HFF-Myc (cell line): ENCODE data around the gene MYLIP.
"Not testable (repeated sequence)": the region's sequence is repeated elsewhere in the genome, so short reads cannot be mapped to it uniquely, and the experiment has no call there.

ENCODE experiments used
- DNase-seq: peaks from one replicate; pipeline ENCODE4 v3.0.0-alpha.2; 2011; ENCODE audit warnings: low read depth; ENCODE audit errors: extremely low read depth
- H3K4me3 ChIP-seq: replicated peaks from 2 replicates; pipeline ENCODE4 v1.5.1; 2011; ENCODE audit warnings: low read depth, mild to moderate bottlenecking, control low read depth, low read length
- CTCF ChIP-seq: IDR thresholded peaks from 2 replicates; pipeline ENCODE4 v1.5.1; 2012; ENCODE audit warnings: mild to moderate bottlenecking, low read depth, low read length, control low read depth; ENCODE audit errors: missing control alignments

The MYLIP gene

DNA sequence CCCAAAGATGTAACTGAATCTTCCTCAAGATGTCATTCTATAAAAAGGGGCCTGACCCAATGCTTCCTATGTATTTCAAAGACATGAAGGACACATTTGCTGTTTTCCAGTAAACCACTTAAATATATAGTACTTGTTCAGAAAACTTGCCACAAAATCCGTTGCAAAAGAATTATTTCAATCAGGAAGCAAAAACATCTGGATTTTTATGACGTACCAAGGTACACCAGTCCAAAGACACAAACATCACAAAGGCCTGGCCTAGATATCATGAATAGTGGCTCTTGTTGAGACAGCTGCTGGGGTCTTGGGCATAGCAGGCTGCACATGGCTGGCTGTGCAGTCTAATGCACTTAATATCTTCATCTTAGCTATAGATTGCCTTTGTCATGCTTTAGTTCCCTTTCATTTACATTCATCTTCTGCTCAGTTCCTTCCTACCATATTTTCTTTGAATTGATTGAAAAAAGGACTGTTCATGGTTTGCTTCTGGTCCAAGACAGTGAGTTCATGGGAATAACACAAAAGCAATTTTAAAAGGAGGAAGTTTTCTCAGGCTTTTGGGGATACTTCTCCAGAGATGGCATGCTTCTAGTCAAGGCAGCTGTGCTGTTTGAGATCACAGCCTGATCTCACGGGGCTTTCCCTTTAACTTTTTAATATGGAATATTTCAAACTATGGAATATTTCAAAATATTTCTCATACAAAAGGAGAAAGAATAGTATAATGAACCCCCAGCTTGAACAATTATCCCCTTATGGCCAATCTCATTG is 44.5 kb downstream of the MYLIP start:
- no peak for TF ChIP-seq CTCF
- H3K4me3 ChIP-seq, result no peak overlapping the region
- DNase-seq, result no peak

- DNase-seq, result no peak
- TF ChIP-seq CTCF, result no peak
- H3K4me3 ChIP-seq, result no peak overlapping the region
Observed at GRCh38 chr6:16174416-16175078, 45.7 kb downstream of the MYLIP start.

DNA sequence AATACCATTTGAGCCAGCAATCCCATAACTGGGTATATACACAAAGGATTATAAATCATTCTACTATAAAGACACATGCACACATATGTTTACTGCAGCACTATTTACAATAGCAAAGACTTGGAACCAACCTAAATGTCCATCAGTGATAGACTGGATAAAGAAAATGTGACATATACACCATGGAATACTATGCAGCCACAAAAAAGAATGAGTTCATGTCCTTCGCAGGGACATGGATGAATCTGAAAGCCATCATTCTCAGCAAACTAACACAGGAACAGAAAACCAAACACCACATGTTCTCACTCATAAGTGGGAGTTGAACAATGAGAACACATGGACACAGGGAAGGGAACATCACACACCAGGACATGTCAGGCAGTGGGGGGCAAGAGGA is 47.7 kb downstream of the MYLIP start:
- H3K4me3 ChIP-seq, DNase-seq: not testable (repeated sequence)

DNA sequence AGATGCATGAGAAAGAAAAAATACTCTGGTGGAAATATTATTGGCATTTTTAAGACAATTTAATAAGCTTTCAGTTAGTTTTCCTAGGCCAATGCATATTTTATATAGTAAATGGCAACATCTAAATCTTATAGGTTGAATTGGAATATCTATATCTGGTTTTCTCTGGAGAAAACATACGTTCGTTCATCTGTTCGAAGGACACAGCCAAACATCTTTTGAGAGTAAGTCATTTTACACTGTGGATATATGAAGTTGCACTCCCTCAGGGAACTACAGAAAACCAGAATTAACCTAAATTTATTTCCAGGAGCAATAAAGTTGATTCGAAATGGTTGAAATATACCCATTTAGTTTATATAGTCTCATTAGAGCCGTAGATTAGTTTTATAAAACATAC is 49.0 kb downstream of the MYLIP start:
- no peak for TF ChIP-seq CTCF
- no peak overlapping the region for H3K4me3 ChIP-seq
- DNase-seq, result no peak

DNA sequence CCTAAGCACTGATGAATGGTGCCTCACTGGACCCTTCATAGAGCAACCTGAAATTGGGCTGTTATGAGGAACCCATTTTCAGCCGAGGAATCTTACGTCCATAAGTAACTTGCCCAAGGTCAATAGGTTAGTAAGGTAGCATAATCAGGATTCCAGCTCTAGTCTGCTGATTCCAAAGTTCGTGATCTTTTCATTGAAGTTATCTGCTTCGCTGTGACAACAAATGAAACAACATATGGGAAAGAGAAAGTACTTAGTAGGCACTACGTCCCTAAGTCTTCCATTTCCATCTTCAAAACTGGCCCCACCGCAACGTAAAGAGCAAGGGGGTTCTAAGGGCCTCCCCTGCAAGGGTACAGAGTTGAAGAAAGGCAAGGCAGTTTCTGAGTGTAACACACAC is 49.5 kb downstream of the MYLIP start:
- no peak overlapping the region for H3K4me3 ChIP-seq
- no peak for DNase-seq
- no peak for TF ChIP-seq CTCF

DNA sequence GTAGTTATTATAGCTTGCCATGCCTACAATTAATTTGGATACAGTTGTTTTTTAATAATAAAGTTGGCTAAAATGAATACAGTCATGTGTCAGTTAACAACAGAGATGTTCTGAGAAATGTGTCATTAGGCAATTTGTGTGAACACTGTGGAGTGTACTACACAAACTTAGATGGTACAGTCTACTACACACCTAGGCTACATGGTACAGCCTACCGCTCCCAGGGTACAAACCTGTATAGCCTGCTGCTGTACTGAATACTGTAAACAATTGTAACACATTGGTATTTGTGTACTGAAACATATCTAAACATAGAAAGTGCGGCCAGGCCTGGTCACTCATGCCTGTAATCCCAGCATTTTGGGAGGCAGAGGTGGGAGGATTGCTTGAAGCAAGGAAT is 50.2 kb downstream of the MYLIP start:
- no peak for TF ChIP-seq CTCF

GRCh38 chr6:16179970-16180431 is 51.1 kb downstream of the MYLIP start:
- no peak overlapping the region for H3K4me3 ChIP-seq
- no peak for DNase-seq
- no peak for TF ChIP-seq CTCF

More for the DNA sequence above, 50.2 kb downstream of the MYLIP start:
- no peak for DNase-seq
- no peak overlapping the region for H3K4me3 ChIP-seq
